GM19324 (cell line): Measurements from ENCODE around the gene RPL10A.
"Not testable (repeated sequence)": the region's sequence is repeated elsewhere in the genome, so short reads cannot be mapped to it uniquely, and the experiment has no call there.

Experiments
- ATAC-seq: cut with Tn5 transposase; IDR thresholded peaks from one replicate; pipeline ENCODE4 v1.9.1; 2021; ENCODE audit warnings: mild to moderate bottlenecking, moderate library complexity; ENCODE audit not compliant: unreplicated experiment, low FRiP score

Gene RPL10A

DNA sequence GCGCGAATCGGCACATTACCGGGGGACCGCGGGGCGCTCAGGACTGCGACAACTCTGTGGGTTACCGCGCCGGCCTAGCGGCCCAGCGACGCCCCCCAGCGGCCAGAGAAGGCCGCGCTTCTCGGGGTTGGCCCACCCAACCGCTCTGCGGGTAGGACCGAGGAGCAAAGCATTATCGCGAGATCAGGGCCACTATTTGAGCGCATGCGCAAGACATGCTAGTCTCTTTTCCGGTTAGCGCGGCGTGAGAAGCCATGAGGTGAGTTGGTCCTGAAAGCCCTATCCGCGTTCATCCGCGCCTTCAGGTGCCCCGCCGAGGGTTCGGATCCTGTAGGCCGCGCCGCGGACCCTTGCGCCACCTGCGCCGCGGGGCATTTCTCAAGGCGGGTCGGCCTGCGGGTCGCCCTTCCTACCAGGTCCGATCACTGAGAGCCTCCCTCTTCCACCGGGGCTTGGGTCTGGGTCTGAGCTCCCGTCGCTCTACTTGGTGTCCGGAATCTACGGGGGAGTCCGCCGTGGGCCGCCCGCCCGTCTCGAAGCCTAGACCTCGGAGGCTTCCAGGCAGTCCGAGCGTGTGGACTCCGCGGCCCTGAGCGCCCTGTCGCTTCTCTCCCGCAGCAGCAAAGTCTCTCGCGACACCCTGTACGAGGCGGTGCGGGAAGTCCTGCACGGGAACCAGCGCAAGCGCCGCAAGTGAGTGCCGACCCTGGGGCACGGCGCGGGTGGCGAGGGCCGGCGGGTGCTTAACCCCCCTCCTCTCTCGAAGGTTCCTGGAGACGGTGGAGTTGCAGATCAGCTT, at the start of gene RPL10A:
RPL10A (plus strand) TSS at position 221 of the 799 bp plus-strand sequence; CDS start at position 255, 34 bp downstream.
- ATAC-seq, result peak; percentile 82

DNA sequence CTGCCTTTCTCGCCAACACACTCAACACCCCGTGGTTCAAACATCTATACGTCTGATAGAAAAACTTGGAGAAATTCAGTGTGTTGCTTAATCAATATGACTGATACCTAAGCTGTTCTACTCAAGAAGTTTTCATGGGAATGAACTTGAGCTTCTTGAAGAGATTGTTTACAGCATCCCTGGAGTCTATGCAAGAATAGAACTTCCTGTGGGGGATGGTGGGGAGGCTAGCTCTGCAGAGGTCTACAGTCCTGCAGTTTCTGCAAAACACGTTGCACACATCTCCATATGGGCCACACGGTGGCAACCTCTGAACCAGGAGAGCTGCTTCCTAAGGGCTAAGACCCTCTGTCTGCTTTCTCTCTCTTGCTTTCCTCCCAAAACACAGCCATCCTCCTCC, 48.8 kb upstream of the RPL10A start:
- no peak for ATAC-seq

DNA sequence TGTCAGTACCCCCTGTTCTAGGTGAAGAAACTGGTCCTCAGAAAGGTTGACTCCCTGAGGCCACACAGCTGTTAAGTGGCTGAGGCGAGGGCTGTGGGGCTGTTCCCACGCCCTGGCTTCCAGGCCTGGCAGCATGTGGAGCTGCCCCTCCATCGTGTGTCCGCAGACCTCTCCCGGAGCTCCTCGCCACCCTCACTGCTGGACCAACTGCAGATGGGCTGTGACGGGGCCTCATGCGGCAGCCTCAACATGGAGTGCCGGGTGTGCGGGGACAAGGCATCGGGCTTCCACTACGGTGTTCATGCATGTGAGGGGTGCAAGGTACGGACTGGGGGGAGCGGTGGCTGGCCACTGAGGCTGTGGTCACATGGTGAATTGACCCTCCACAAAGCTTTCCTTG, 48.2 kb upstream of the RPL10A start:
- ATAC-seq, result no peak

DNA sequence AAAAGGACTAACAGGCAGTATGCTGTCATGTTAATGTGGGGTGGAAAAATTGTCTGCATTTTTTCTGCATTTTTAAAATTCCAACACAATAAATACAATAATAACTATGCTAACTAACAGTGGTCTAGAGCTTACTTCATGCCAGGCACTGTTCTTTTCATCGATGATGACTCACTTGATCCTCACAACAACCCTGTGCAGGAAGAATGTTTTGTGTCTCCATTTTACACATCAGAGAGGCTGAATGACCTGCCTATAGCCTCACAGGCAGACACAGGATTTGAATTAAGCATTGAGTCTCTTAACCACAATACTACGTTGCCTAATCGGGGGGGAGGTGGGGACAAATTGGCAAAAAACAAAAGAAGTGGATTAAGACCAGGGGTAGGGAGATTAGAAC, 42.9 kb upstream of the RPL10A start:
- ATAC-seq, result no peak

DNA sequence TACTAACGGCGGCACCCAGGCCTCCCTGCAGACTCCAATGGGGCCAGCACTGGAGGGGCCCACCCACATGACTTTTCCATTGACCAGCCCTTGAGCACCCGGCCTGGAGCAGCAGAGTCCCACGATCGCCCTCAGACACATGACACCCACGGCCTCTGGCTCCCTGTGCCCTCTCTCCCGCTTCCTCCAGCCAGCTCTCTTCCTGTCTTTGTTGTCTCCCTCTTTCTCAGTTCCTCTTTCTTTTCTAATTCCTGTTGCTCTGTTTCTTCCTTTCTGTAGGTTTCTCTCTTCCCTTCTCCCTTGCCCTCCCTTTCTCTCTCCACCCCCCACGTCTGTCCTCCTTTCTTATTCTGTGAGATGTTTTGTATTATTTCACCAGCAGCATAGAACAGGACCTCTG, 42.1 kb upstream of the RPL10A start:
- ATAC-seq, result no peak

DNA sequence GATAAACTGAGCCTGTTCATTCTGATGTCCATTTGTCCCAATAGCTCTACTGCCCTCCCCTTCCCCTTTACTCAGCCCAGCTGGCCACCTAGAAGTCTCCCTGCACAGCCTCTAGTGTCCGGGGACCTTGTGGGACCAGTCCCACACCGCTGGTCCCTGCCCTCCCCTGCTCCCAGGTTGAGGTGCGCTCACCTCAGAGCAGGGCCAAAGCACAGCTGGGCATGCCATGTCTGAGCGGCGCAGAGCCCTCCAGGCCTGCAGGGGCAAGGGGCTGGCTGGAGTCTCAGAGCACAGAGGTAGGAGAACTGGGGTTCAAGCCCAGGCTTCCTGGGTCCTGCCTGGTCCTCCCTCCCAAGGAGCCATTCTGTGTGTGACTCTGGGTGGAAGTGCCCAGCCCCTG, 40.8 kb upstream of the RPL10A start:
- no peak for ATAC-seq

DNA sequence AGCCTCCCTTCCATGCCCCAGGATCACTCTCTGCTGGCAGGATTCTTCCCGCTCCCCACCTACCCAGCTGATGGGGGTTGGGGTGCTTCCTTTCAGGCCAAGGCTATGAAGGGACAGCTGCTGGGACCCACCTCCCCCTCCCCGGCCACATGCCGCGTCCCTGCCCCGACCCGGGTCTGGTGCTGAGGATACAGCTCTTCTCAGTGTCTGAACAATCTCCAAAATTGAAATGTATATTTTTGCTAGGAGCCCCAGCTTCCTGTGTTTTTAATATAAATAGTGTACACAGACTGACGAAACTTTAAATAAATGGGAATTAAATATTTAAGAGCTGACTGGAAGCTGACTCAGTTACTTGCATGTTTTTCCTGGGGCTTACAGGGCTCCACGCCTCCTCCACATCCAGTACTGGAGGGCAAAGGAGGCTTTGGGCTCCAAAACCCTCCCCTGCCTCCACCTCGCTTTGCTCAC, 40.3 kb upstream of the RPL10A start:
- no peak for ATAC-seq

DNA sequence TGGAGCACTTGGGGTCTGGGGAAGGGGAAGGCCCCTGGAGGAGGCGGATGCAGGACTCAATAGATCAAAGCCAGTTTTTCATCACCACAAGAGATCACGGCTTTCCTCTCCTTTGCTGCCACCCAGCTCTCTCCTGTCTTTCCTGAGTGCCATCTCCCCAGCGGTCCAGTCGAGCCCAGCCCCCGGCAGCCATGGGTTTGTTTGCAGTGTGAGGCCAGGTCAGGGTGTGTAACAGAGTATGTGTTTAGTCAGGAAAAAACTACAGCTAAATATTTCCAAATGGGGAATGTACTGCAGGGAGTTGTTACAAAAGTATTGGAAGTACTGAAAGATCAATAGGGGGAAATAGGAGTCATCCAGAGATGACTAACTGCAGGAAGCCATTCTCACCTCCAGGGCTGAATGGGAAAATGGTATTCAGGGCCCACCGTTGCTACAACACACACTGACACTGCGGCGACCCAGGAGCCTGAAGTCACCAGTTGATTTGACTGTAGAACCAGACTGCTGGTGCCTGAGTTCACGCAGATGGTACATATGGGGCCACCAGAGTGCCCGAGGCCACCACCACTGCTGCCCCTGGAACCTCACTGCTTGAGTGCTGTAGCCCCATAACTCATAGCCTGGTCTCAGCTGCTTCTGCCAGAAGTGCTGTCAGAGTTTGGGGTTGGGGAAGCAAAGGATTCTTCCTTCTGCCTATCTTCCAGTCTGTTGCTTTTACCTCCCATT, 39.6 kb upstream of the RPL10A start:
- ATAC-seq, result no peak

DNA sequence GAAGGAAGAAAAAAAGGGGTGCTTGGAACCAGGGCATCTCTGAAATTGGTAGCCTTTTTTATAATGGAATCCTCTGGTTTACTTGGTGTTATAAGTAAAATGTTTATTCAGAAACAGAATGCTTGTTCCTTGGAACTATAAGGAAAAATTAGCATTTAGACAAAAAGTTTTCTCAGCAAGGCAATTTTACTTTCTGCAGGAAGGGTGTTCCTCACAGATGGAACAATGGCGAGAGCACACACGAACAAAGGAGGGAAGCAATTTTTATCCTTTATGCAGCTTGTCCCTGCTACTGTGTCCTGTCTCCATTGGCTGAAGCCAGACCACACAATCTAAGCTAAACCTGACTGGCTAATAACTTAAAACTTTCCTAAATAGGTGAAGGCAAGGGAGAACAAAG, 38.7 kb upstream of the RPL10A start:
- no peak for ATAC-seq

DNA sequence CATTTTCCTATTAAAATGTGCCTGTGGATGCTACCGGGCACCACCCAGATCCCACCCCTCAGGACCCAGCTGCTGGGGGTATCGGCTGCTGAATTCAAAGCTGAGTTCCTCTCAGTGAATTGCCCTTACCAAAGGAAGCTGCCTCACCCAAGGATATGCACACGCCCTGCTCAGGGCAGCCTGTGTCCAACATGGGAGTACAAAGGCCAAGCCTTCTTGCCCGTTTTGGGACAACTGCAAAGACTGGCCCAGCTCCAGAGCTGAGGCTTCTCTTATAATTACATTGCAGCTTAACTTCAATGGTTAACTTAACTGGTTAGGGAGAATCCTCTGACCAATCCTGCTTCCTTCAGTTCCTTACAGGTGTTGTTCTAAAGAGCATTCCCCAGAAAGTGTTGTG, 35.9 kb upstream of the RPL10A start:
- no peak for ATAC-seq

DNA sequence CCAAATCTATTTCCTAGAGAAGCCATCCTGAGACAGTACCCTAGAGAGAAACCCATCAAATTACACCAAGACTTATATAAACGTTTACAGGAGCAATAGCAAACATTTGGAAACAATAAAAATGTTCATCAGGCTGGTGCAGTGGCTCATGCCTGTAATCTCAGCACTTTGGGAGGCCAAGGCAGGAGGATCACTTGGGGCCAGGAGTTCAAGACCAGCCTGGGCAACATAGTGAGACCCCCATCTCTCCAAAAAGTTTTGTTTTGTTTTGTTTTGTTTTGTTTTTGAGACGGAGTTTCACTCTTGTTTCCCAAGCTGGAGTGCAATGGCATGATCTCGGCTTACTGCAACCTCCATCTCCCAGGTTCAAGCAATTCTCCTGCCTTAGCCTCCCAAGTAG, 35.5 kb upstream of the RPL10A start:
- ATAC-seq, result not testable (repeated sequence)

DNA sequence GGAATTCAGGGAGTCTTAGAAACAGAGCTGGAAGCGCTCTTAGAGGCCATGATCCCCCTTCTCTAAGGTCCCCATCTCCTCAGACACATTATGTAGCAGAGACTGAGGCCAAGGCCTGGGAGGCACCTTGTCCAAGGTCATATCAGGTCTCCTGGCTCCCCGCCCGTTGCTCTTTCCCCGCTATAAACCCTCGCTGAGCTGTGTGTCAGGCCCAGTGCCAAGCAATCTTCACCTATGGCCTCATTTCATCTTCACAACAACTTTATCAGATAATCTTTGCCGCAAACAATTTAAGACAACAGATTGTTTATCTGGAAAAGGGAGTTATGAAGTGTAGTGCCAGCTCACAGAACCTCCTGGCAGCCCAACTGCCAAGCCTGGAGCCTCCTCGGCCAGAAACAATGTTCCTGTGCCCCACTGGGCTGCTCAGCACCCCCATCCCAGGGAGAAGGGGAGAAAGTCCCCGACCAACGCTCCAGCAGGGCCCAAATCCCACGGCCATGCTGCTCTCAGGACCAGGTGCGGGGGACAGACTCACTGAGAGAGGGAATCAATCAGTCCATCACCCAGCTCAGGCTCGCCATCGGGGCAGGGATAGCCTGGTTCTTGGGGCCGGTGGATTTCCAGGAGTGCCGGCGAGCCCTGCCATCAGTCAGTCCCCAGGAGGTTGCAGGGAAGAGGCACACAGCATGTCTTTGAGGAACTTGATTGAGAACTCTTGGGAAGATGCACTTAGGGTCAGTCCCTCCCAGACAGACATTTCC, 32.9 kb upstream of the RPL10A start:
- ATAC-seq, result no peak

DNA sequence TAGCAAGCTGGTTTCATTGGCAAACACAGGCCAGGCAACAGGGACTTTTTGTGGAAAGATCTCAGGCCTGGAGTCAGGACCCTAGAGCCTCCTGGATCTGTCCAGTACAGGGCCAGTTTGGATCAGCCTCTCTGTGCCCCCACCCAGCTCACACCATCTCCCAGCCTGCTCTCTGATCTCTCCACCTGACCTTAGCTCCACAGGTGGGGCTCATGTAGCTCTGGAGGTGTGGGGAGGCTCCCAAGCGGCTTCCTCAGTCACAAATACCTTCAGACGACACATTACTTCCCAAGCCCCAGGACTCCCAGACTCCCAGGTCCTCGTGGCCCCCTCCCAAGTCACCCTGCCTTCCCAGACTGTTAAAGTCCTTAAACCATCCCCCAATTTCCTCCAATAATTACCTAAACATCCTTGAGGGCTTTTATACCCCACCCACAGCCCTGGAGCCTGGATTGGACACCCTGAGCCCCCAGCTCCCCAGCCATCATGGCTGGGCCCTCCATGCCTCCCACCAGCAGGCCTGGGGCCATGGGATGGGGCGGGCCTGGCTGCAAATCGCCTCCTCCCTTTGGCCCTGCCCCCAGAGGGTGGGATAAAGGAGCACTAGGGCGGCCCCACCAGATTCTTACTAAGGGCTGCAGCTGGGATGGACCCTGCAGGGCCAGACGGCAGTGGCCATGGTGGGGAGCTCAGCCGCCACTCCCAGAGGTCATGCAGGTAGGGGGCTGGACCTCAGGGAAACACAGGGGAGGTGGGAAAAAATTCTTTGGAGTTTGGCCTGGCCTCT, 31.9 kb upstream of the RPL10A start:
- no peak for ATAC-seq

DNA sequence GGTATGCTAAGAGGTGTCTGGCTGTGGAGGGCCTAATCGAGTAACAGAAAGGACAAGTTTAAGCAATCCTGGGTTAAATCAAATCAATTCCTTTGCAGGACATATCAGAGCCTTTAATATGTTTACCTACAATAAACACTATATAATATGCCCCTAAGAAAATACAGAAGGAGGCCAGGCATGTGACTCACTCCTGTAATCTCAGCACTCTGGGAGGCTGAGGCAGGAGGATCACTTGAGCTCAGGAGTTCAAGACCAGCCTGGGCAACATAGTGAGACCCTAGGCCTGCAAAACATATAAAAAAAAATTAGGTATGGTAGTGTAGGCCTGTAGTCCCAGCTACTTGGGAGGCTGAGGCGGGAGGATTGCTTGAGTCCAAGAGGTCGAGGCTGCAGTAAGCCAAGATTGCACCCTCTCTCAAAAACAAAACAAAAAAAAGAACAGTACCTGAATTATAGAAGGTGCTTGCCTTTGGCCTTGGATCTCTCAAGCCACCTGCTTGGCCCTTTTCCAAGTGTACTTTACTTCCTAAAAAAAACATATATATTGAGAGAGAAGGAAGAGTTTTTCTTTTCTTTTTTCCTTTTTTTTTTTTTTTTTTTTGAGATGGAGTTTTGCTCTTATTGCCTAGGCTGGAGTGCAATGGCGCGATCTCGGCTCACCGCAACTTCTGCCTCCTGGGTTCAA, 29.7 kb upstream of the RPL10A start:
- ATAC-seq, result not testable (repeated sequence)

DNA sequence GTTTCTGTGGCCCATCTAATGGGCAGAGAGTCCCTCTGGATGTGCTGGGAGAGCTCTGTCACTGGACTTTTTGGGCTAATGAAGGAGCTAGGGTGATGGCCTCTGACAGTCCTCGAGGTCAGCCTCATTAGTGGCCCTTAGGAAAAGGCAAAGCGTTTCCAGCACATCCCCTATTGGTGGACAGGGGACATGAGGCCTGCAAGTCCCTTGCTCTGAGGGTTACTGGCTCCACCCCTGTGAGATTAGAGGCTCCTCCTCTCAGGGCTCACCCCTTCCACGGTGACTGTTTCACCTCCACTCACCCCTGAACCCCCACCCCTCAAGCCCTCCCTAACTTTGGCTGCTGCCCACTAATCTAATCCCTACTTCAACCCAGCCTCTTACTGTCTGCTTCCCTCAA, 28.9 kb upstream of the RPL10A start:
- no peak for ATAC-seq

DNA sequence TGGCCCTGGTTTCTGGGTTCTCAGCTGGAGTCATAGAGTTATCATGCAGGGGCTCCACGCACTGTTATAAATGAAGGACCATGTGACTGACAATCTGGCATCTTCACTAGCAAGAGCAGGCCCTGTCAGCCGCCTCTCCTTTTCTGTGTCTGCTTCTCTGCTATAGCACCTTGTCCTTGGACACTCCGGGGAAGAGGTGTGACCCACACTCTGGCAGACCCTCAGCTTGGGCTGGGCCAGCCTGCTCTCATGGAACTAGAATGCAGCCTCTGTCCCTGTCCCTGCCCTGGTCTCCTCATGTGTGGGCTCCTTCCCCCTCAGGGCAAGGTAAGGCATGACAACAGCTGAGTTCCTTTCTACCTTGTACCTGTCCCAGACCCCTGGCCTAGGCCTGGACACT, 27.0 kb upstream of the RPL10A start:
- ATAC-seq, result no peak

DNA sequence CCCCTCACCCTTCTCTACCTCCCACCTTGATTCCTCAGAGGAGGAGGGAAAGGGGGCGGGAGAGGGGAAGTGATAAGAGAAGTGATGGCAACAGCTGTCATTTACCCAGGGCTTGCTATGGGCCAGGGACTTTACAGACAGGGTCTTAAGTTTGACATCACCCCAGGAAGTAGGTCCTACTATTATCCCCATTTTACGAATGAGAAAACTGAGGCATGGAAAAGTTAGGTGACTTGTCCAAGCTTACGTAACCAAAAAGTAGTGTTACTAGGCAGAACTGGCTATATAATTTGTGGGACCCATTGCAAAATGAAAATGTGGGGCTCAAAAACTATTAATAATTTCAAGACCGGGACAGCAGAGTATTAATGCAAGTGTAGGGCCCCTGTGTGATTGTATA, 26.6 kb upstream of the RPL10A start:
- ATAC-seq, result no peak

DNA sequence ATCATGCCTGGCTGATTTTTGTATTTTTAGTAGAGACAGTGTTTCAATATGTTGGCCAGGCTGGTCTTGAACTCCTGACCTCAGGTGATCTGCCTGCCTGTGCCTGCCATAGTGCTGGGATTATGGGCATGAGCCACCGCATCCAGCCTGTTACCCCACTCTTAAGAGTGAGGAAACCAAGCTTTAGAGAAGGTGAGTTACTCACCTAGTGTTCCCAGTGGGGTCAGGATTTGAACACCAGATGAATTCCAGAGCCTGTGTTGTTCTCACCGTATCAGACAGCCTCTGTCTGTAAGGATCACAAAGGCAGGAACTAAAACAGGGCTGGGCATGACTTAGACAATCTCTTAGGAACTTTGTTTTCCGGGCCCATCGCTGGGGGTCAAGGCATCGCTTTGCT, 25.5 kb upstream of the RPL10A start:
- no peak for ATAC-seq

DNA sequence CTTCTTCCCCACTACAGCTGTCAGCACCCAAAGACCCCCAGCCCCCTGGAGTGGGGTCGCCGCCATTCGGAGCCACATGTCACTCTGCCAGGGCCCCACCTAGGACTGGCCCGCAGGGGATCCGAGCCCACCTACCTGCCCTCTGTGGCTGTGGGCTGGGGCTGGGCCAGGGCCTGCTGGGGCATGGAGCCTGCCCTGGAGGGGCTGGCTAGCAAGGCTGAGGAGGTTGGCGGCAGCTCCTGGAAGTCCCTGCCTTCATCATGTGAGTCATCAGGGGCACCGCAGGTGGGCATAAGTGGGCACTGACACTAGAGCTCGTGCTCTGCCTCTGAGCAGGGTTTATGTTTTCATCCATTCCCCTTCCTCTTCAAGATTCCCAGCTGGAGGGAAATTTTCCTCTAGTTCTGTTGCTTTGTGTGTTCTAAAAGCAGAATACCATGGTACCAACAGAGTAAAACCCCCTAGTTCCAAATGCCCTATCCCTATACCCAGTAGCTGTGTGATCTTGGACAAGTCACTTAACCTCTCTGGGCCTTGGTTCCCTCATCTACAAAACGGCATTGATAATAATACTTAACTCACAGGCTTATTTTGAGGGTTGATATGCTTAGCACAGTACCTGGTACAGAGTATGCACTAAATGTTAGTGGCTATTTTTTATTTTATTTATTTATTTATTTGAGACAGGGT, 24.7 kb upstream of the RPL10A start:
- no peak for ATAC-seq
